HCT116 (cell line): ENCODE data around the gene DCP2. TPM values are rescaled to one million over a fixed set of nuclear protein-coding genes. Genes with fewer than 3 reads are reported as not detected.

Experiments used
- ATAC-seq: fragments of 200-7000 bp; cut with Tn5 transposase; 2 replicates; pipeline ENCODE4 v1.9.1; 2020; ENCODE audit warnings: mild to moderate bottlenecking, moderate library complexity
- BruUV-seq: library from RNA; stranded (reverse); fragments of 400-500 nt; replicated peaks from 2 replicates; lab custom pipeline; 2021; lab: Mats Ljungman, UMichigan
- CTCF ChIA-PET: fragments of 300-600 bp; sonication (Branson Sonifier 250); formaldehyde crosslinking; loops from one replicate; lab custom pipeline; 2021; ENCODE audit warnings: antibody characterized with exemption; lab: Charles Lee
- POLR2A ChIA-PET: fragments of 300-600, 350-600 bp; sonication (Branson Sonifier 250); formaldehyde crosslinking; loops from one replicate; lab custom pipeline; 2021; ENCODE audit warnings: antibody characterized with exemption; lab: Charles Lee
- RAD21 ChIA-PET, 2 experiments: fragments of 300-600 bp; sonication (Branson Sonifier 250); formaldehyde crosslinking; loops; one replicate each; lab custom pipeline; 2023; ENCODE audit warnings: low total read pairs in 2 of 2; ENCODE audit not compliant: uncharacterized antibody in 2 of 2, unreplicated experiment in 2 of 2, low non-redundant PET in 1 of 2; lab: Charles Lee
- DNase-seq: peaks from one replicate; pipeline ENCODE4 v3.0.0-alpha.2; 2010; ENCODE audit warnings: low read depth, low spot score
- H2AFZ ChIP-seq: fragments of 200-600 bp; shearing (Covaris generic), sonication (generic); 2 replicates; pipeline ENCODE4 v1.6.1; 2017; ENCODE audit warnings: low read depth, mixed run types, mixed read lengths, antibody characterized with exemption, low read length; ENCODE audit not compliant: poor library complexity, severe bottlenecking
- H3K27ac ChIP-seq: 2 replicates; pipeline ENCODE4 v1.5.1; 2012; ENCODE audit warnings: low read depth, low read length
- H3K27me3 ChIP-seq: fragments of 200-600 bp; sonication (generic); 2 replicates; pipeline ENCODE4 v1.6.1; 2016; ENCODE audit warnings: mixed run types, low read length, mixed read lengths; ENCODE audit not compliant: insufficient read depth
- H3K36me3 ChIP-seq, 2 experiments: fragments of 200-500 bp in 1 of 2; fragments of 200-600 bp in 1 of 2; sonication (Bioruptor generic) in 1 of 2; sonication (generic) in 1 of 2; 2 replicates each; pipeline versions ENCODE4 v1.5.1 to v1.6.1; 2014 to 2016; ENCODE audit warnings: low read length in 2 of 2, inconsistent platforms in 1 of 2, mixed read lengths in 1 of 2, mixed run types in 1 of 2; ENCODE audit not compliant: insufficient read depth in 2 of 2, control insufficient read depth in 1 of 2
- H3K4me1 ChIP-seq, 2 experiments: fragments of 200-600 bp in 1 of 2; sonication (generic) in 1 of 2; 2 replicates each; pipeline versions ENCODE4 v1.5.1 to v1.6.1; 2012 to 2017; ENCODE audit warnings: low read length in 2 of 2, inconsistent platforms in 1 of 2, mild to moderate bottlenecking in 1 of 2, mixed read lengths in 1 of 2, mixed run types in 1 of 2, moderate library complexity in 1 of 2; ENCODE audit not compliant: insufficient read depth in 2 of 2, control insufficient read depth in 1 of 2
- H3K4me2 ChIP-seq: fragments of 200-600 bp; sonication (generic); 2 replicates; pipeline ENCODE4 v1.6.1; 2017; ENCODE audit warnings: mixed run types, low read length, mixed read lengths
- H3K4me3 ChIP-seq, 2 experiments: fragments of 200-600 bp in 1 of 2; sonication (generic) in 1 of 2; replicated peaks in 1 of 2; 2 replicates each; pipeline ENCODE4 v1.5.1; 2011 to 2016; ENCODE audit warnings: low read length in 2 of 2, control low read depth in 1 of 2, low read depth in 1 of 2, mild to moderate bottlenecking in 1 of 2, mixed read lengths in 1 of 2, mixed run types in 1 of 2
- H3K79me2 ChIP-seq: fragments of 200-600 bp; sonication (generic); 2 replicates; pipeline ENCODE4 v1.6.1; 2017; ENCODE audit warnings: mild to moderate bottlenecking, mixed run types, low read length, moderate library complexity, mixed read lengths; ENCODE audit not compliant: insufficient read depth
- H3K9ac ChIP-seq: fragments of 200-600 bp; sonication (generic); 2 replicates; pipeline ENCODE4 v1.6.1; 2016; ENCODE audit warnings: low read length, mixed read lengths
- H3K9me2 ChIP-seq: fragments of 200-600 bp; sonication (generic), shearing (Covaris generic); 2 replicates; pipeline ENCODE4 v1.6.1; 2017; ENCODE audit warnings: mixed run types, mild to moderate bottlenecking, moderate library complexity; ENCODE audit not compliant: insufficient read depth
- H3K9me3 ChIP-seq, 2 experiments: fragments of 200-500 bp in 1 of 2; fragments of 200-600 bp in 1 of 2; sonication (Bioruptor generic) in 1 of 2; sonication (generic) in 1 of 2; 2 replicates each; pipeline ENCODE4 v1.6.1; 2014 to 2017; ENCODE audit warnings: low read length in 2 of 2, mixed read lengths in 2 of 2, inconsistent platforms in 1 of 2, low read depth in 1 of 2, mild to moderate bottlenecking in 1 of 2, mixed run types in 1 of 2, moderate library complexity in 1 of 2; ENCODE audit not compliant: control insufficient read depth in 1 of 2, insufficient read depth in 1 of 2
- H4K20me1 ChIP-seq: fragments of 200-600 bp; sonication (generic), shearing (Covaris generic); 2 replicates; pipeline ENCODE4 v1.6.1; 2017; ENCODE audit warnings: mixed run types, mild to moderate bottlenecking, moderate library complexity; ENCODE audit not compliant: insufficient read depth
- CBX3 ChIP-seq: IDR thresholded peaks from 2 replicates; pipeline ENCODE4 v1.6.1; 2012; ENCODE audit warnings: low read depth
- EZH2 ChIP-seq: fragments of 200-600 bp; sonication (generic); IDR thresholded peaks from 2 replicates; pipeline ENCODE4 v1.6.1; 2017; ENCODE audit warnings: antibody characterized with exemption, mixed run types
- POLR2AphosphoS5 ChIP-seq: IDR thresholded peaks from 2 replicates; pipeline ENCODE4 v1.6.1; 2011; ENCODE audit warnings: mild to moderate bottlenecking, low read depth, low read length, moderate library complexity
- intact Hi-C: fragments of 100-400 bp; cut with micrococcal nuclease; formaldehyde crosslinking; loops from 2 replicates; pipeline ENCODE4 v1.10.0; 2022
- total RNA-seq: library from RNA; stranded (reverse); gene quantifications from one replicate; pipeline ENCODE4 v1.2.1, GENCODE V29; 2021; ENCODE audit not compliant: unreplicated experiment
- TF ChIP-seq, protein P1 (sequence below): IDR thresholded peaks from 2 replicates; pipeline ENCODE4 v1.6.1; 2011; ENCODE audit warnings: mild to moderate bottlenecking, low read length, moderate library complexity; ENCODE audit not compliant: insufficient replicate concordance; ENCODE audit errors: extremely low read depth
- TF ChIP-seq, protein P2 (sequence below): IDR thresholded peaks from 2 replicates; pipeline ENCODE4 v1.6.1; 2012

The DCP2 gene
- total RNA-seq, 1 experiment from 2014 or later = 57.1 TPM

DNA sequence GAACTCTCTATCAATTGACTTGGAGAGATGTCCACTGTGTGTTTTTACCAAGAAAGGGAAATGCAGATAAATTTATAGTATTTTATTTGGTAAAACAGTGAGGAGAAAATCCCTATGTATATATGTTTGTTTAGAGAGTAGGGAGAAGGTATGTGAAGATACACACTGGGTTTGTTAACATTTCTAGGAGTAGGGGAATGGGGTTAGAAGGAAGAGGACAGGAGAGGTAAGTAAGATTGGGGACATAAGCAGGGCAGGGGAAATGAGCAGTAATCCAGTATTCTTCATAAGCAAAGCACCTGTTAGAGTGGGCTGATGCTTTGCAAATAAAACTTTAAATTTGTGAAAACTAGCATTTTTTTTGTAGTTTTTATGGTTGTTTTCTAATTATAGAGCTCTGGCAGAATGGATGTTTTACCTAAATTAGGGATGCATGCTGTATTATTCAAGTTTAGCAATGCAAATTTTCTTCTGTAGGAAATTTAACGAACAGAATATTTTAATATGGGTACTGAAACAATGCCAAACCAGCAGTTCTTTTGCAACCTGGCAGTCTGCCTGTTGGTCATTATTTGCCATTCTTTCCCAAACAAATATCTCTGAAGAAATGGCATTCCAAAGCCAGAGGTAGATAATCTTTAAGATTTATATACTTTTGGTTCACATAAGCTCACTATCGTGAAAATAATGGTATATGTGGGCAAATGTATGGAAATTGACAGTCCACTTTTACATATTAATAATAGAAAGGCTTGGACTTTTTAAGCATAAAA, 19.4 kb upstream of the DCP2 start:
- CTCF ChIA-PET = no interaction called here
- no peak overlapping the region for H3K4me3 ChIP-seq
- H3K9me3 ChIP-seq = no peaks in the 10 kb centered on the region
- intact Hi-C loops = no loop called here
- H3K36me3 ChIP-seq = no peaks in the 10 kb centered on the region
- TF ChIP-seq EZH2 (no peak), POLR2AphosphoS5 (no peak), CBX3 (no peak)
- TF ChIP-seq, protein P1, sequence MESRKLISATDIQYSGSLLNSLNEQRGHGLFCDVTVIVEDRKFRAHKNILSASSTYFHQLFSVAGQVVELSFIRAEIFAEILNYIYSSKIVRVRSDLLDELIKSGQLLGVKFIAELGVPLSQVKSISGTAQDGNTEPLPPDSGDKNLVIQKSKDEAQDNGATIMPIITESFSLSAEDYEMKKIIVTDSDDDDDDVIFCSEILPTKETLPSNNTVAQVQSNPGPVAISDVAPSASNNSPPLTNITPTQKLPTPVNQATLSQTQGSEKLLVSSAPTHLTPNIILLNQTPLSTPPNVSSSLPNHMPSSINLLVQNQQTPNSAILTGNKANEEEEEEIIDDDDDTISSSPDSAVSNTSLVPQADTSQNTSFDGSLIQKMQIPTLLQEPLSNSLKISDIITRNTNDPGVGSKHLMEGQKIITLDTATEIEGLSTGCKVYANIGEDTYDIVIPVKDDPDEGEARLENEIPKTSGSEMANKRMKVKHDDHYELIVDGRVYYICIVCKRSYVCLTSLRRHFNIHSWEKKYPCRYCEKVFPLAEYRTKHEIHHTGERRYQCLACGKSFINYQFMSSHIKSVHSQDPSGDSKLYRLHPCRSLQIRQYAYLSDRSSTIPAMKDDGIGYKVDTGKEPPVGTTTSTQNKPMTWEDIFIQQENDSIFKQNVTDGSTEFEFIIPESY = no peak
- TF ChIP-seq, protein P2, sequence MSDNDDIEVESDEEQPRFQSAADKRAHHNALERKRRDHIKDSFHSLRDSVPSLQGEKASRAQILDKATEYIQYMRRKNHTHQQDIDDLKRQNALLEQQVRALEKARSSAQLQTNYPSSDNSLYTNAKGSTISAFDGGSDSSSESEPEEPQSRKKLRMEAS = no peak
- TF ChIP-seq, all 23 proteins: peak for 0
- ChIA-PET POLR2A (no interaction called here), RAD21 (no interaction called here)
- Histone ChIP-seq H3K9ac (no peak overlapping the region), H3K79me2 (no peaks in the 10 kb centered on the region), H3K27ac (no peak overlapping the region), H3K27me3 (no peaks in the 10 kb centered on the region), H4K20me1 (no peaks in the 10 kb centered on the region), H3K4me2 (no peak overlapping the region), H2AFZ (no peak overlapping the region), H3K9me2 (no peaks in the 10 kb centered on the region), H3K4me1 (peaks cover 28 to 37% of the 10 kb centered on the region in 2 experiments)
- DNase-seq (no peak), ATAC-seq (no peak)
- no TSS peak for BruUV-seq
